K562 (cell line): ENCODE results near the gene CCNY. TPM values are rescaled to one million over a fixed set of nuclear protein-coding genes. Genes with fewer than 3 reads are reported as not detected.
A peak's percentile ranks its signal among the peaks of the same experiment; 100 is the strongest.

ENCODE experiments used
- CXXC5 ChIP-seq: fragments of 250-450 bp; sonication (Bioruptor Pico); IDR thresholded peaks from 2 replicates; pipeline ENCODE4 v1.8.0; 2022; ENCODE audit warnings: inconsistent platforms, mild to moderate bottlenecking, moderate library complexity
- HDAC3 ChIP-seq: fragments of 450-650 bp; IDR thresholded peaks from 2 replicates; pipeline ENCODE4 v1.6.1; 2018; ENCODE audit warnings: borderline replicate concordance, mild to moderate bottlenecking, moderate library complexity; ENCODE audit not compliant: partially characterized antibody
- OTX1 ChIP-seq: fragments of 450-650 bp; formaldehyde crosslinking; IDR thresholded peaks from 2 replicates; pipeline ENCODE4 v1.4.0; 2022; ENCODE audit warnings: mild to moderate bottlenecking
- PATZ1 ChIP-seq: fragments of 250-450 bp; sonication (Bioruptor Pico); IDR thresholded peaks from 2 replicates; pipeline ENCODE4 v1.5.0; 2020; ENCODE audit warnings: mild to moderate bottlenecking, borderline replicate concordance
- TCF3 ChIP-seq: sonication (generic); formaldehyde crosslinking; IDR thresholded peaks from 2 replicates; pipeline ENCODE4 v1.4.0; 2020; ENCODE audit warnings: mild to moderate bottlenecking, missing genetic modification reagents
- ZNF395 ChIP-seq: fragments of 200-800 bp; sonication (Bioruptor generic); IDR thresholded peaks from 2 replicates; pipeline ENCODE4 v1.6.1; 2017; ENCODE audit warnings: missing genetic modification characterization, missing compliant biosample characterization
- polyA plus RNA-seq, 8 experiments: library from polyadenylated mRNA; depleted of rRNA in 4 of 8; stranded (reverse) in 5 of 8; unstranded in 3 of 8; fragments of >200 nt; fragmentation: Nextera tagmentation in 2 of 8; fragmentation: Illumina TruSeq in 1 of 8; extraction: Ambion mirVana in 2 of 8; extraction: Trizol in 1 of 8; gene quantifications; 2 replicates each; pipeline versions ENCODE4 v1.2.1 to v1.2.3, GENCODE V29; 2011 to 2014; ENCODE audit warnings: inconsistent platforms in 1 of 8, missing spikeins in 1 of 8
- total RNA-seq, 7 experiments: library from RNA; depleted of rRNA in 6 of 7; stranded (reverse); fragments of >200 nt in 6 of 7; fragmentation: Illumina TruSeq in 2 of 7; extraction: Trizol in 2 of 7; gene quantifications; 2 replicates each; pipeline versions ENCODE4 v1.2.1 to v1.2.3, GENCODE V29; 2011 to 2021; ENCODE audit warnings: low replicate concordance in 1 of 7

CCNY gene
- total and polyA plus RNA-seq, 9 of the 15 experiments (the other 6 are each of a cell fraction or from before 2014, with no cell fraction given): 8.4 to 109 (median 38.6) TPM

GRCh38 chr10:35379226-35380137, 43.2 kb downstream of the CCNY start (continued):
- TF ChIP-seq ZNF395: peak; percentile 42; the same call in 1 of the 2 replicates
- no peak for TF ChIP-seq OTX1
- TF ChIP-seq PATZ1 (CRISPR knock-in tag): no peak
- peak; percentile 87 for TF ChIP-seq TCF3 (CRISPR knock-in tag)
- TF ChIP-seq CXXC5 (CRISPR knock-in tag): peak; percentile 17; the same call in 1 of the 2 replicates
- TF ChIP-seq HDAC3: peak; percentile 83
